ENCODE results near the gene GLS.

Gene GLS

GRCh38 chr2:190997526-190998113 is 117.0 kb downstream of the GLS start:
- TF ChIP-seq EGR1 (IDR thresholded peaks at IDR 0.05) = no peak
- TF ChIP-seq FOXM1 (IDR thresholded peaks at IDR 0.05; ENCODE audit: borderline replicate concordance, low read depth) = no peak
- no peak for TF ChIP-seq CREB1 (IDR thresholded peaks at IDR 0.05; ENCODE audit: low read depth)
- no peak for TF ChIP-seq USF1 (IDR thresholded peaks at IDR 0.05)
- no peak for TF ChIP-seq REST (IDR thresholded peaks at IDR 0.05; ENCODE audit: low read depth)
- no peak for TF ChIP-seq TEAD4 (IDR thresholded peaks at IDR 0.05)
- TF ChIP-seq NFIC (IDR thresholded peaks at IDR 0.05) = no peak
- TF ChIP-seq TAF1 (IDR thresholded peaks at IDR 0.05; ENCODE audit: low read depth) = no peak
- no peak for TF ChIP-seq YY1 (IDR thresholded peaks at IDR 0.05; ENCODE audit: low read depth)
- TF ChIP-seq ZBTB7A (IDR thresholded peaks at IDR 0.05; ENCODE audit: low read depth) = no peak
- no peak for TF ChIP-seq CEBPB (IDR thresholded peaks at IDR 0.05)
- TF ChIP-seq RAD21 (IDR thresholded peaks at IDR 0.05; ENCODE audit: low read depth) = no peak
- TF ChIP-seq EP300 (IDR thresholded peaks at IDR 0.05; ENCODE audit: borderline replicate concordance) = no peak
- TF ChIP-seq MAX (IDR thresholded peaks at IDR 0.05) = no peak
- no peak for TF ChIP-seq TCF12 (IDR thresholded peaks at IDR 0.05; ENCODE audit: low read depth)

- no peak for TF ChIP-seq MAX (IDR thresholded peaks at IDR 0.05)
- TF ChIP-seq TCF12 (IDR thresholded peaks at IDR 0.05; ENCODE audit: low read depth) = no peak
- TF ChIP-seq REST (IDR thresholded peaks at IDR 0.05; ENCODE audit: low read depth) = no peak
- no peak for TF ChIP-seq YY1 (IDR thresholded peaks at IDR 0.05; ENCODE audit: low read depth)
- TF ChIP-seq TAF1 (IDR thresholded peaks at IDR 0.05; ENCODE audit: low read depth) = no peak
Measured at GRCh38 chr2:190999058-190999457, 118.4 kb downstream of the GLS start.

- TF ChIP-seq CEBPB (IDR thresholded peaks at IDR 0.05) (no peak), RAD21 (IDR thresholded peaks at IDR 0.05; ENCODE audit: low read depth) (no peak), TEAD4 (IDR thresholded peaks at IDR 0.05) (no peak), NFIC (IDR thresholded peaks at IDR 0.05) (no peak), TCF12 (IDR thresholded peaks at IDR 0.05; ENCODE audit: low read depth) (no peak), ZBTB7A (IDR thresholded peaks at IDR 0.05; ENCODE audit: low read depth) (no peak), YY1 (IDR thresholded peaks at IDR 0.05; ENCODE audit: low read depth) (no peak), CREB1 (IDR thresholded peaks at IDR 0.05; ENCODE audit: low read depth) (no peak), EP300 (IDR thresholded peaks at IDR 0.05; ENCODE audit: borderline replicate concordance) (no peak)
Measured at GRCh38 chr2:190999949-191000665, 119.5 kb downstream of the GLS start.

- TF ChIP-seq RAD21 (IDR thresholded peaks at IDR 0.05; ENCODE audit: low read depth) = no peak
- TF ChIP-seq MAX (IDR thresholded peaks at IDR 0.05) = no peak
- no peak for TF ChIP-seq EGR1 (IDR thresholded peaks at IDR 0.05)
- TF ChIP-seq CEBPB (IDR thresholded peaks at IDR 0.05) = no peak
- no peak for TF ChIP-seq USF1 (IDR thresholded peaks at IDR 0.05)
- TF ChIP-seq REST (IDR thresholded peaks at IDR 0.05; ENCODE audit: low read depth) = no peak
- TF ChIP-seq YY1 (IDR thresholded peaks at IDR 0.05; ENCODE audit: low read depth) = no peak
- TF ChIP-seq TCF12 (IDR thresholded peaks at IDR 0.05; ENCODE audit: low read depth) = no peak
- TF ChIP-seq TAF1 (IDR thresholded peaks at IDR 0.05; ENCODE audit: low read depth) = no peak
- no peak for TF ChIP-seq FOXM1 (IDR thresholded peaks at IDR 0.05; ENCODE audit: borderline replicate concordance, low read depth)
Measured at GRCh38 chr2:191001032-191001431, 120.4 kb downstream of the GLS start.

Measured in Ishikawa (cell line).